NK-92 treated with Interleukin-12 subunit alpha and Interleukin-12 subunit beta, amount 100 ng/mL, for 24 hours (cell line): ENCODE measurements around the gene CUBN.
"Not testable (repeated sequence)": the region's sequence is repeated elsewhere in the genome, so short reads cannot be mapped to it uniquely, and the experiment has no call there.

Experiments used
- DNase-seq: peaks from one replicate; lab custom pipeline; 2025; lab: John Stamatoyannopoulos, UW

Gene CUBN

DNA sequence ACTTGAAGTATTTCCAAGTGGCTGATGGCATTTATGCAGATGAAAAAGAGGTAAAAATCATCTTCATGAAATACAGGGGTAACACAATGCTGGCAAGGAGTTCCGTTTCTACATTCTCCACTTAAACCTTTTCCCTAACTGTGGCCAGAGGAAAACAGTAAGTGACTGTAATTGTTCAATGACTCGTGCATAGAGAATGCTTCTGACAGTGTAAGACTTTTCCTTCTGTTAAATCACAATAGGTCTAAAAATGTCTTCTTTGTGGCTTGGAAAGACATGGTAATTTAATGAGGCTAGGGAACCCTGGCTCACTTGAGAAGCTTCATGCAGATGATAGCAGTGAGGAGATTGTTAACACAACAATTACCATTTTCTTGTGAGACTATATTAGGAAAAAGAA, 262.1 kb downstream of the CUBN start:
- DNase-seq: no peak

DNA sequence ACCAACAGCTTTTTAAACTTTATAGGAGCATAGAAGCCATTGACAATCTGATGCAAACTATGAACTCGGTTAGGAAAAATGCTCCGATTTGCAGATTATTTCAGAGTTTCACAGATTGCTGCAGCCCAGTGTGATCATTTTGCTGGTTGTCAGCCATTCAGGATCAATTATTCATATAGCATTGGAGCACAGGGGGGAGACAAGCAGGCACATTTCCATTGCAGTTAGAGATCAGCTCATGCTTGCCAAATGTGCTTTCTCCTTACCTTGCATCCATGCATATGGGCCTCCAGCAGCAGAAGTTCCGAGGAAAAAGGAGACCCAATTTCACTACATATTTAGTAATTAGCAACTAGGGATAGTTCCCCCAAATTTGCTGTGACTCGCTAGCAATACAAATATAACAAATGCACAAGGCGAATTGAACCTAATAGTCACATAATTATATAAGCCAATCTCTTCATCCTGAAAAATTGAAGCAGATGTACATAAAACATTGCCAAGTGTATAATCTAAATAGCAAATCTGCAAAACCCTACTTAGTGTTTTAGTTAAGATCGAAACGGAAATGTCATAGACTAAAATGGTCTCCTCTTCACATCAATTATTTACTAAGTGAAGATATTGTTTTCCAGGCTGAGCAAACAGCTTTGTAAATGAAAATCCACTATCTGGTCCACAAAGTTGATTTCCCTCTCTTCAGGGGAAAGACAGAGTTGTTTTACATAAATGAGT, 262.9 kb downstream of the CUBN start:
- no peak for DNase-seq

DNA sequence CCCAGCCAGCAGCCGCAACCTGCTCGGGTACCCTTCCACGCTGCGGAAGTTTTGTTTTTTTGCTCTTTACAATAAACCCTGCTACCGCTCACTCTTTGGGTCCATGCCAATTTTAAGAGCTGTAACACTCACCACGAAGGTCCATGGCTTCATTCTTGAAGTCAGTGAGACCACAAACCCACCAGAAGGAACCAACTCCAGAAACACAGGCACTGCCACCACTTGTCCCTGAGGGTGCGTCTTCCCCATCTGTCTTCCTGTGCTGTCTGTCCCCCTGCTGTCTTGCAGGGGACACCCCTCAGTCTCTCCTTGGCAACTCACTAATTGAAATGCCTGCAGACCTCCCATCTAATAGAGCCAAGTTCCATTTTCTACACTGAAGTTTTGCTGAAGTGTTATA, 263.8 kb downstream of the CUBN start:
- DNase-seq: no peak

DNA sequence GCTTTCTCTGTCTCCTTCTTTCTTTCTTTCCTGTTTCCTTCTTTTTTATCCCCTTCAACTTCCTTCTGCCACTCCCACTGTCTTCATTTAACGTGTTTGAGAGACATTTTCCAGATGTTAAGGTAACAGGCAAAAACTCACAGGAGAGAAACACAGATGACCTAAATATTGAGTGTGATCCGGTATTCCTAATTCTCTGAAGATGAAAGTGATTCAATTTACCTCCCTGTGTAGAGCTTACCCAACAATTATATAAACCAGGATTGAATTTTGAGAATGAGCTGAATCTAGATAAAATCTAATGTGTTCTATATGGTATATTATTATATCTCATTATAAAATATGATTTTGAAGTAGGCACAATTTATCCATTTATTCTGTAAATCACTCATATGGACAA, 265.8 kb downstream of the CUBN start:
- no peak for DNase-seq

DNA sequence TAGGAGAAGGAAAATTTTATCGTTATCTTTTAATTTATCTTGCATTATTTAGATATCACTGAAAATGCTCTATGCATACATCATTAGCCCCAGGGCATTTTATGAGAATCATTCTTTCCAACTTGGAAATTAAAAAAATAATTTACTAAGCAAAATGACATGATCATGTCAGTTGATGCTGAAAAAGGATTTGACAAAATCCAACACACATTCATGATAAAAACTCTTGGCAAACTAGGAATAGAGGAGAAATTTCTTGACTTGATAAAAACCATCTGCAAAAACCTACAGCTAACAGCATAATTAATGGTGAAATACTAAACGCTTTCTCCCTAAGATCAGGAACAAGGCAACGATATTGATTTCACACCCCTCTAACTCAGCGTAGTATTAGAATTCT, 272.2 kb downstream of the CUBN start:
- DNase-seq: no peak

DNA sequence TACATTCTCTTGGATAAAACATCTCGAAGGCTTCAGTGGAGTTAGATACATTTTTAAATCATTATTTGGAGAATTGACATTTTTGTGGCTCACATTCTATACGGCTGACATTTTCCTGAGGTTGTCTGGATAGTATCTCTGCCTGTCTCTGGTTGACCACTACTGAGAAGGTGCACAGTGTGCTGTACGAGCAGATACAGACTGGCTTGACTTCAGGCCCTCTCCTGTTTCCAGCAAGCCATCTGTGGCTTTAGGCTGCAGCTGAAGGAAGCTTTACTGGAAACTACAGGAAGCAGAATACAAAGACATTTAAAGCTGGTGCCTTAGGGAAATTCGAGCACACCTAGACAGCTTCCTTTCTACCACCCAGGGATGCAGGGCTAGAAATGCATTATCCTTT, 273.0 kb downstream of the CUBN start:
- no peak for DNase-seq

DNA sequence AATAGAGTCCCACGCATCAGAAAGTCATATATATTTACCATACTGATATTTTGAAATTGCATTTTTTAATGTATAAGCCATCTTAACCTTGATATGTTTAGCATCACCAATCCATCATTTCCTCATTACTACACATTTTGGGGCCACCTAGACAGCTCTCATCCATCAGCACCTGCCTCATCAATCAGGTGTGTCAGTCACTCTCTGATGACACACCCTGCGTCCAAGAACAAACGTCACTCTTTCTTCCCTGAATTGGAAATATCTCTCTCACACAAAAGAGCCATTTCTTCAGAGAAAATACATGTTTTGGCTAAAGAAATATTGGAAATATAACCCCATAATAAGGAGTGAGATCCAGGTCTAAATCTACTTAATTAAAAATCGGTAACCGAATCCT, 273.5 kb downstream of the CUBN start:
- no peak for DNase-seq

DNA sequence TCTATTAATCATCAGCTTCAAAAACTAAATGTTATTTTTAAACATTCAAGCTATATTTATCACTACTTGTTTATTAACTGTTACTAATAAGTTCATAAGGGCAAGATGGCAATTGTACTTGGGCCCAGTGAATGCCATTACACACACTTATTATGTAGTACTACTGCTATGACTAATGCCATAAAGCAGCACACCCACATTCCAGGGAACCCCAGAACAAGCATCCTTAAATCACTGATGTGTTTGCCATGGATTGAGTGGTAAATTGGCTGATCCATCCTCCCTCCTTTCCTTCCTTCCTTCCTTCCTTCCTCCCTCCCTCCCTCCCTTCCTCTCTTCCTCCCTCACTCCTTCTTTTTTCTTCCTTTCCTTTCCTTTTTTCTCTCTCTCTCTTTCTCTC, 275.0 kb downstream of the CUBN start:
- DNase-seq: no peak

DNA sequence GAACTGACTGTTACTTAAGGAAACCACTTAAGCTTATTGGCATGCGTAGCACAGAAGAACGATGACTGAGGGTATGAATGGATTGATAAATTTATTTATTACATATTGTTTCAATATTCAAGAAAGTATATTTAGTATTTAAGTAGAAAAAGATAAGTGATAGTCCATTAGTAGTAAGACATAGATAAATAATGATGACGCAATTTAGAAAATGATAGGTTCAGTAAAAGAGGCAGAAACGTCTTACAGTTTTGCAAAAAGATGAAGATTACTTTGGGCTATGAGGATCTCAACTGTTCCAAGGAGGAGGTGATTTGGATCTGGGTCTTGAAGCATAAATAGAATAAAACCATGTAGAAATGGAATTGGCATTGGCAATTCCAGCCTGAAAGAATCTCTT, 275.8 kb downstream of the CUBN start:
- no peak for DNase-seq

DNA sequence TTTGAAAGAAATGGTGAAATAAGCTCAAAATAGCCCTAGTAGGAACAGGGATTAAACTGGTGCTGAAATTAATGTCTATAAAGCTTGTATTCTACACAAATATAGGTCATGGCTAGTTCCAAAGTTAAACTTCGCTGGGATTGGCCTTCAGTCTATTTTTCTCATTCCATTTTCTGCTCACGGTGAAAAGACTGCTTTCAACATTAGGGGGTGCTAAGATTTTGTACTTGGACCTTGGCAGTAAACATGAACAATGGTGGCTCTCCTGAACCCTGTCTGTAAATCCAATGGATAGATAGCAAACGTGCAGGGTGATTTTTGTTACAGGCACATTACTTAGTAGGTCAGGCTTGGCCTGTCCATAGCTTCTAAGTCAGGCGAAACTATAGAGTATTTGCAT, 276.4 kb downstream of the CUBN start:
- DNase-seq: no peak

DNA sequence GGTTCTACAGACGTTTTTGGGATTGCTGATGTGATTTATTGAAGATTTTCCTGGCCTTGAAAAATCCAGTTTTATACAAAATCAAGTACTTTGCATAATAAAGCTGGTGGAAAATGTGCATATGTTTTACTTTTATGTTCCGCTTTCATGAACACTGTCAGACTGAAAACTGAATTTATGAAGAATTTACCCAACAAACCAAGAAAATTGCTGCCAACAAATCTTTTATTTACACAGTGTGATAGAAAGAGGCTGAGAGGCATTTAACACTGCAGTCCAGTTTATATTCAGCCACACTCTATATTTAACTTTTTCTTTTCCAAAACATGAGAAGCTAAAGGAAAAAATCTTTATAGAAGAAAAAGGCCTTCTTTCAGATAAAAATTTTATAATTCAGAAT, 277.0 kb downstream of the CUBN start:
- DNase-seq: no peak

DNA sequence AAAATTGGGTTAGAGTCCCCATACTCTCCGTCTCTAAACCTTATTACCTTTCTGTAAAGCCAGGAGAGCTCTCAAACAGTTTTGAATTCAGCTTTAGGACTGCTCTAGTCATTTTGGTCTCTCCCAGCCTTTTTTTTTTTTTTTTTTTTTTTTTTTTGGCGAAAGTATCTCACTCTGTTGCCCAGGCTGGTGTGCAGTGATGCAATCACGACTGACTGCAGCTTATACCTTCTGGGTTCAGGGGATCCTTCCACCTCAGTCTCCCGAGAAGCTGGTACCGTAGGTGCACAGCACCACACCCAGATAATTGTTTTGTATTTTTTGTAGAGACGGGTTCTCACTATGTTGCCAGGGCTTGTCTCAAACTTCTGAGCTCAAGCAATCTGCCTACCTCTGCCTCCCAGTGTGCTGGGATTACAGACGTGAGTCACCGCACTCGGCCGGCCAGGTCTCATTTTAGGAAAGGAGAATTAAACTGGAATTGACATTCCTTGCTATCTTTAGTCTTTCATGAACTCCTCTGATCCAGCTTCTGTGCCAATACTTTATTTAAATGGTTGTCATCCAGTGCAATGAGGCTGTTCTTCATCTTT, 281.0 kb downstream of the CUBN start:
- no peak for DNase-seq

DNA sequence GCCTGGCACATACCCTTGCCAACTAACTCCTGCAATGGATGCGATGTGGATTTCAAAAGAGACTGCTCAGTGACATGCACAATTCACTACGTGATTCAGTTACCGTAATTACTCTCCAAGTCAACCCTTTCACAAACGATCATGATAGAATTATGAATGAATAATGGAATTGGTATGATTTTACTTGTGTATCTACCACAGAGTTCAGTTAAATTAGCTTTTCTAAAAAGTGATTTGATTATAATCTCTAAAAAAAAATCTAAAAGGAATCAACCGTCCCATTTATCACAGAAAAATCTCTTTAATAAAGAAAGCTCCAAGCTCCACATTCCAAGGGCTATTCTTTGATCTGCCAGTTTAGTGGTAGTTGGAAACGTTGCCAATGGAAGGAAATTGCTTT, 282.0 kb downstream of the CUBN start:
- no peak for DNase-seq

DNA sequence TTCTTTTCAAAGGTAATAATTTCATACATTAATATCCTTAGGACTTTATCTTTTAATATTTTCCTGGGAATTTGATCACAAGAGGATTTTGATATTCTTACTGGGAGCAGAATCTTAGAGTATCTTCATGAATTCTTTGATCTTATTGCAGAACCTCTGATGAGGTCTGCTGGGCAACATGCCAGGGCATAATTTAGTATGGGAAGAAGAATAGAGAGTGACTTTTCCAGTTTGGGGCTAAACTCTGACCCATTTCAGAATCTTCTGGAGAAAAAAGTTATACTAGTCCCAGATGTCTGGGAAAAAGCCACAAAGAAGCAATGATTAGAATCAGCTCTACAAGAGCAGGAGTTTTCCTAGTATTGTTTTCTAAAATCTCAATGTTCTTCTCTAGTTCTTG, 284.4 kb downstream of the CUBN start:
- no peak for DNase-seq

DNA sequence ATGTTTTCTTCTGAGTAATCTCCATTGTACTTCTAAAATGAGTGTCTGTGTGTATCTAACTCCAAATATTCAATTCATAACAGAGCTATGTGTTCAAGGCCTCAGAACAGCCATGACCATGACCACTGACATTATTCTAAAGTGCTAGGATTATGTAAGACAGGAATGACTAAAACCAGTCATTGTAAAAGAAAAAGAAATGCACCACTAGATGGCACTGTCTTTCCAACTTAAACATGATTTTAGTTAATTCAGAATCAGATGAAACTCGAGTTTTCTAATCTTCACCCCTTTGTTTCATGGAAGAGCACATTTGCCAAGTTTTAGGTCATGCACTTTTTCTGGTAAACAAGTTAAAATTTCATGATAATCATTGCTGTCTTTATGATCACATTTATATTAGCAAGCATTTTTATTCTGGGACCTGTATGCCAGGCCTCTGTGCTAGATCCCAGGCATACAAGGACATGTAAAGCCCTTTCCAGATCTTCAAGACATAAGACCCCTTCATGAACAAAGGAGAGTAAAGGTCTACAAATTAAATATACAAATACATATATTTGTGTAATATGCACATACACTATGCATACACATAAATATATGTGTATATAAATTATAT, 286.2 kb downstream of the CUBN start:
- DNase-seq: no peak

DNA sequence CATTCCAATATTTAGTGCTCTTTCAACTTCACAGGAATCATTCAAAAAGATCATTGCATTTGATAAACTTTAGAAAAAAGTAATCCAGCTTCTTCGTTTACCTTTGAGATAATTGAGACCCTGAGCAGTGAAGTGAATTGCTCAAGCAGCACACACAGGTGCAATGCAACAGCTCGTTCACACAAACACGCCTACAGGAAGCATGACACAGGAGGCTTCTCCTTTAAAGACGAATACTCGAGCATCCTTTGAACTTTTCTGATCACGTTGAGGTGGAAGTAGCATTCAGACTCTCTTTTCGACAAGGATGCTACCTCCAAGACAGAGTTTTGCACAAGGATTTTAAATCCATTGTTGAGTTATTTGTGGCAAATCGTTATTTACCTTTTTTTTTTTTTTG, 294.4 kb downstream of the CUBN start:
- no peak for DNase-seq

DNA sequence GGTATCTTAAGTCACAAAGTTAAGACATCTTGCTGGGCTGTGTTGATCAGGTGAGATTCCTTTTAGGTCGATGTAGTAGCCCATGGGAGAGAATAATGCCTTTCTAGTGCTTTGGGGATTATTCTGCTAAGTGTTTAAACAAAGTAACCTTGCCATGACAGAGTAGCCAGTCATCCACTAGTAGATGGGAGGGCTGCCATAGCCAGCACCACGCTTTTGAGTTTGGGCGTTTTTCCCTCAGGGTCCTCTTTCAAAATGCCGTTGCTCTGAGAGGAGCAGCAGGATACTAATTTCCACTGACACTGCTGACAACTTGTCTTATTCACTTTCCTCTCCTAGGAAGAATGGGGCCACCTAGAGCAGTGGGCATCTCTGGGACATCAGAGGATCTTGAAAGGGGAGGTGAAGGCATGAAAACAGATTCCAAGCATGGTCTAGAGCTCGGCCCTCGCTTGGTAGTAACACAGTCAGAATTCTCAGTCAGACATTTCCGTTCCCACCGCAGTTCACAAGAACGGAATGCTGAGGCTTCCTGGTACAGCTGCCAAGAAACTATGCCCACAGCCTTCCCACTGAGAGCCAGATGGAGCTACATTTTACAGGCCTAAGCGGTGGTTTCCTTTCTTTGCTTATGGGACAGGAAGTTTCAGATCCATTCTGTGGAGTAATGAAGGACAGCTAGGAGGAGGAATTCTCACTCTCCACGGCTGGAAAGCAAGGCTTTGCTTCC, 297.1 kb downstream of the CUBN start:
- DNase-seq: no peak

DNA sequence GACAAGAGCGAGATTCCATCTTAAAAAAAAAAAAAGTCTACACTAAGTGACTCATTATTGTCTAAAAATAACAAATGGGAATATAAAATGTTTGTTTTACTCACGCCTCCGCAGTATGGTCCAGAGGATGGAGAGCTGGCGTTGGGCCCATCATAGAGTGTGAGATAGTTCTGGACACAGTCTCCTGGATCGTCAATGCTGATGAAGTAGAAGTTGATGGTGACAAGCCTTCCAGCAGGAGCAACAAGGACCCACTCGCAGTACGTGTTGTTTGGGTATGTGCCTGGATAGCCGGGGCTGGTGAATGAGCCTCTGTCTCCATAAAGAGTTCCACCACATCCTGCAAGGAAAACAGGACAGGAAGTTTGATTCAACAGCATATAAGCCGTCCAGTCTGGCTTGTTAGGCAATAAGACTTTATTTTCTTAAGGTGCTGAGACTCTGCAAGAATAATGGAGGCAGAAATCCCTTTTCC, 300.9 kb downstream of the CUBN start:
- no peak for DNase-seq

DNA sequence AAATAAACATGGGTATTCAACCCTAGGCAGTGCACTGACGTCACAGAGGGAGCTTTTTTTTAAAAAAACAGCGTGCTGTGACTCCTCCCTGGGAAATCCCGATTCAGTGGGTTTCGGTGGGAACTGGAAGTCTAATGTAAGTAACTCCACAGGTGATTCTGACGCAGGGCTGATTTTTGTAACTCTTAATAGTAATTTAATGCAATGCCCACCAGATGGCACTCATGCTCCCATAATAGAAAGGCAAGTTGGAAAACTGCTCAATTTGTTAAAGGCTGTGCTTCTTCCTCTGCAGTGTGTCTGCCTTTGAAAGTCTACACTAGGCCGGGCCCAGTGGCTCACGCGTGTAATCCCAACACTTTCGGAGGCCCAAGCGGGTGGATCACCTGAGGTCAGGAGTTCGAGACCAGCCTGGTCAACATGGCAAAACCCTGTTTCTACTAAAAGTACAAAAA, 301.5 kb downstream of the CUBN start:
- DNase-seq: peak; percentile 7

DNA sequence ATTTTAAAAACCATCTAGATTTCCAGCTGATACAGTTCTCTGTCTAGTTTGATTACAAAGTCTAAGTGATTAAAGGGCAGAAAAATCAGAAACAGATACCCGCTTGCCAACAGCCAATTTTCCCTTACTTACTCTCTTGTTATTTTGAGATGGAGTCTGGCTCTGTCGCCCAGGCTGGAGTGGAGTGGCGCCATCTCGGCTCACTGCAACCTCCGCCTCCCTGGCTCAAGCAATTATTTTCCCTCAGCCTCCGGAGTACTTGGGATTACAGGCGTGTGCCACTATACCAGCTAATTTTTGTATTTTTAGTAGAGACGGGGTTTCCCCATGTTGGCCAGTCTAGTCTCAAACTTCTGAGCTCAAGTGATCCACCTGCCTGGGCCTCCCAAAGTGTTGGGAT, 302.1 kb downstream of the CUBN start:
- DNase-seq: not testable (repeated sequence)

DNA sequence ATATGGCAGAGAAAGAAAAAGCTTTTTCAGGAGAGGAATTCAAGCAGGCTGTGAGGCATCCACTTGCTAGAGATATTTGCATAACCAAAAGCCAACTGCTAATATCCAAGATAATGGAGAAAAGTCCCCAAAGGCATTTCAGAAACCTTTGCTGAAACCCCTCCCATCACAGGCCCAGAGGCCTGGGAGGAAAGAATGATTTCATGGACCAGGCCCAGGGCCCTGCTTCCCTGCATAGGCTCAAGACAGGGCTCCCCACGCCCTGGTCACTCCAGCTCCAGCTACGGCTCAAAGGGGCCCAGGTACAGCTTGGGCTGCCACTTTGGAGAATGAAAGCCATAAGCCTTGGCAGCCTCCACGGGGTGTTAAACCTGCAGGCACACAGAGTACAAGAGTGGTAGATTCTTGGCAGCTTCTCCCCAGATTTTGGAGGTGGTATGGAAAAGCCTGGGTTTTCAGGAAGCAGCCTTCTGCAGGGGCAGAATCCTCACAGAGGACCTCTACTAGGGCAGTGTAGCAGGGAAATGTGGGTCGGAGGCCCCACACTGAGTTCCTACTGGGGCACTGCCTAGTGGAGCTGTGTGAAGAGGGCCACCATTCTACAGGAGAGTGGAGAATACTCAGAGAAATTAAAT, 306.8 kb downstream of the CUBN start:
- no peak for DNase-seq

DNA sequence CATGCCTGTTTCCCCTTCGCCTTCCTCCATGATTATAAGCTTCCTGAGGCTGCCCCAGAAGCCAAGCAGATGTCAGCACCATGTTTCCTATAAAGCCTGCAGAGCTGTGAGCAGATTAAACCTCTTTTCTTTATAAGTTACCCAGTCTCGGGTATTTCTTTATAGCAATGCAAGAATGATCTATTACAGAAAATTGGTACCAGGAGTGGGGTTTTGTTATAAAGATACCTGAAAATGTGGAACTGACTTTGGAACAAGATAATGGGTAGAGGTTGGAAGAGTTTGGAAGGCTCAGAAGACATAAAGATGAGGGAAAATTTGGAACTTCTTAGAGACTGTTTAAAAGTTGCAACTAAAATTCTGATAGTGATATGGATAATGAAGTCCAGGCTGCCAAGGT, 307.6 kb downstream of the CUBN start:
- DNase-seq: no peak
